Cardiac fibroblast (primary cell): ENCODE results near the gene HCRTR2.

Experiments
- DNase-seq, 2 donors: peaks; one replicate each; pipeline versions ENCODE4 v3.0.0 to v3.0.0-alpha.2; 2010; ENCODE audit warnings: low read depth in 2 of 2
- H3K4me3 ChIP-seq, 2 donors: replicated peaks in 1 of 2; 1 replicate in 1 of 2; 2 replicates in 1 of 2; pipeline ENCODE4 v1.5.1; 2011; ENCODE audit warnings: low read depth in 2 of 2, low read length in 2 of 2, mild to moderate bottlenecking in 2 of 2, moderate library complexity in 1 of 2
- TF ChIP-seq, protein P1 (sequence below): IDR thresholded peaks from one replicate; pipeline ENCODE4 v1.5.1; 2011; ENCODE audit warnings: low read depth, mild to moderate bottlenecking, low read length, inconsistent platforms

Gene HCRTR2

GRCh38 chr6:55319961-55320695 is 145.8 kb downstream of the HCRTR2 start:
- TF ChIP-seq, protein P1, sequence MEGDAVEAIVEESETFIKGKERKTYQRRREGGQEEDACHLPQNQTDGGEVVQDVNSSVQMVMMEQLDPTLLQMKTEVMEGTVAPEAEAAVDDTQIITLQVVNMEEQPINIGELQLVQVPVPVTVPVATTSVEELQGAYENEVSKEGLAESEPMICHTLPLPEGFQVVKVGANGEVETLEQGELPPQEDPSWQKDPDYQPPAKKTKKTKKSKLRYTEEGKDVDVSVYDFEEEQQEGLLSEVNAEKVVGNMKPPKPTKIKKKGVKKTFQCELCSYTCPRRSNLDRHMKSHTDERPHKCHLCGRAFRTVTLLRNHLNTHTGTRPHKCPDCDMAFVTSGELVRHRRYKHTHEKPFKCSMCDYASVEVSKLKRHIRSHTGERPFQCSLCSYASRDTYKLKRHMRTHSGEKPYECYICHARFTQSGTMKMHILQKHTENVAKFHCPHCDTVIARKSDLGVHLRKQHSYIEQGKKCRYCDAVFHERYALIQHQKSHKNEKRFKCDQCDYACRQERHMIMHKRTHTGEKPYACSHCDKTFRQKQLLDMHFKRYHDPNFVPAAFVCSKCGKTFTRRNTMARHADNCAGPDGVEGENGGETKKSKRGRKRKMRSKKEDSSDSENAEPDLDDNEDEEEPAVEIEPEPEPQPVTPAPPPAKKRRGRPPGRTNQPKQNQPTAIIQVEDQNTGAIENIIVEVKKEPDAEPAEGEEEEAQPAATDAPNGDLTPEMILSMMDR = no peak
- H3K4me3 ChIP-seq = no peak overlapping the region
- no peak for DNase-seq

GRCh38 chr6:55320696-55321086 is 146.4 kb downstream of the HCRTR2 start:
- DNase-seq = no peak
- TF ChIP-seq, protein P1 = no peak

DNA sequence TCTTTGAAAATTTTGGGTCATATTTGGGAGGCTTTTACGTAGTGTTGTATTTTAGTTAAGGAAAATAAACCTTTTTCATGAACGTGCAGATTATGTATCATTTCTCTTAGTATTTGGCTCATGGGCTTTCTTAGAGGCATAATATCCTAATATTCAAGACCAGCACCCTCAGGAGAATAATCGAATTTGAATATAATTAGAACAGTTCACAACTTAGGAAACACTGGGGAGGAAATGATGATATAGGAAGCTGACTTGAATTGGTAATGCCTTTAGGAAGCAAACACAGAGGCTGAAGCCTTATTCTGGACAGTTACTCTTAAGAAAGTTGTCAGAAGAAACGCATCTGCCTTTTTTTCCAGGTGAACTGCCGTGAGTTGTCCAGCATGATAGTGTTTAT is 152.9 kb downstream of the HCRTR2 start, which contains the start of gene GFRAL:
Gene GFRAL (plus strand): TSS at position 301 of the 400 bp plus-strand sequence. CDS start 86 bp downstream, at position 387.
- DNase-seq = no peak
- no peak within 1 kb of the TSS for H3K4me3 ChIP-seq
- TF ChIP-seq, protein P1 = no peak

More at GRCh38 chr6:55320696-55321086, 146.4 kb downstream of the HCRTR2 start:
- no peak overlapping the region for H3K4me3 ChIP-seq
